MG63 (cell line): ENCODE results near the gene SDHAF1. TPM values are rescaled to one million over a fixed set of nuclear protein-coding genes. Genes with fewer than 3 reads are reported as not detected.
"Not testable (repeated sequence)": the region's sequence is repeated elsewhere in the genome, so short reads cannot be mapped to it uniquely, and the experiment has no call there.

Experiments used
- DNase-seq: peaks from one replicate; pipeline ENCODE4 v3.0.0-alpha.2; 2020
- H3K27me3 ChIP-seq: fragments of 250-450 bp; sonication (Bioruptor Pico); 2 replicates; pipeline ENCODE4 v1.5.1; 2020; ENCODE audit warnings: mild to moderate bottlenecking, moderate library complexity
- H3K36me3 ChIP-seq: fragments of 250-450 bp; sonication (Bioruptor Pico); 2 replicates; pipeline ENCODE4 v1.5.1; 2020; ENCODE audit warnings: mild to moderate bottlenecking, moderate library complexity
- H3K4me3 ChIP-seq: fragments of 250-450 bp; sonication (Bioruptor Pico); 2 replicates; pipeline ENCODE4 v1.5.1; 2020; ENCODE audit warnings: mild to moderate bottlenecking, moderate library complexity
- H3K9me3 ChIP-seq: fragments of 250-450 bp; sonication (Bioruptor Pico); 2 replicates; pipeline ENCODE4 v1.5.1; 2020; ENCODE audit warnings: mild to moderate bottlenecking, moderate library complexity
- total RNA-seq: library from RNA; depleted of rRNA; stranded (reverse); fragments of >200 nt; shearing (Covaris generic); gene quantifications from 2 replicates; pipeline ENCODE4 v1.2.3, GENCODE V29; 2014; ENCODE audit warnings: low replicate concordance; rRNA removed

The SDHAF1 gene
- total RNA-seq, result 46.1 and 77.8 TPM in 2 replicates

GRCh38 chr19:35995048-35995993 is at the start of gene SDHAF1:
SDHAF1 (plus strand) TSS chr19:35995188; CDS start chr19:35995275, 87 bp downstream.
- peak; percentile 97 for DNase-seq
- peaks cover 18% of the 10 kb centered on the region for H3K36me3 ChIP-seq
- H3K27me3 ChIP-seq, result no peaks in the 10 kb centered on the region
- H3K9me3 ChIP-seq, result no peaks in the 10 kb centered on the region
- peak within 1 kb of the TSS; percentile 88 for H3K4me3 ChIP-seq

DNA sequence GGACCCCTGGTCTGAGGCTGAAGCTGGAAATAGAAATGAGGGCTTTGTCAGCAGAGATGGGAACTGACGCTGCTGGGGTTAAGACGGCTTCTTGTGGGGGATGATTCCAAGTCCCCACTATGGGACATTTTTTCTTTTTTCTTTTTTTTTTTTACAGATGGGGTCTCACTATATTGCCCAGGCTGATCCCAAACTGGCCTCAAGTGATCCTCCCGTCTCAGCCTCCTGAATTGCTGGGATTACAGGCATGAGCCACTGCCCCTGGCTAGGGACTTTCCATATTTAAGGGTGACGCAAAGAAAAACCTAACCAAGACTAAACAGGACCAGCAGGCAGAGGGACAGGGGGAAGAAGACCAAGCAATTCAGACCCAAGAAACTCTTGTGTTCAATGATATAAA is 48.8 kb upstream of the SDHAF1 start:
- Histone ChIP-seq H3K27me3 (no peaks in the 10 kb centered on the region), H3K36me3 (no peaks in the 10 kb centered on the region), H3K4me3 (no peak overlapping the region), H3K9me3 (no peaks in the 10 kb centered on the region)
- DNase-seq, result no peak

DNA sequence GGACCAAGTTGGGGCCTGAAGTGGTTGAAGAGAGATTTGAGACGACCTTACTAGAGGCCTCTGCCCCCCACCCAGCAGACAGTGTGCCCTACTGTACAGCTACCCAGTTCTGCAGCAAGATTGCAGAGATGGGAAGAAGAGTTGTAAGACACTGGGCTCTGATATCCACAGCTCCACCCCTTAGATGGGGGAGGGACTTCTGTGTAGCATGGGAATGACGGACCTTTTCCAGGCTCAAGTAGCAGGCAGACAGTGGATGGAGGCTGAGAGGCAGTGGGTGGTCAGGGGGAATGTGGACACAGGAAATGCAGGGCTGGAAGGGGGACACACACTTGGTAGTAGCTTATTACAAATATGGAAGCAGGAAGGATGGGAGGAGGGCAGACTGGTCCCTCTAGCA is 45.9 kb upstream of the SDHAF1 start:
- no peak for DNase-seq
- Histone ChIP-seq H3K4me3 (no peak overlapping the region), H3K9me3 (no peaks in the 10 kb centered on the region)

DNA sequence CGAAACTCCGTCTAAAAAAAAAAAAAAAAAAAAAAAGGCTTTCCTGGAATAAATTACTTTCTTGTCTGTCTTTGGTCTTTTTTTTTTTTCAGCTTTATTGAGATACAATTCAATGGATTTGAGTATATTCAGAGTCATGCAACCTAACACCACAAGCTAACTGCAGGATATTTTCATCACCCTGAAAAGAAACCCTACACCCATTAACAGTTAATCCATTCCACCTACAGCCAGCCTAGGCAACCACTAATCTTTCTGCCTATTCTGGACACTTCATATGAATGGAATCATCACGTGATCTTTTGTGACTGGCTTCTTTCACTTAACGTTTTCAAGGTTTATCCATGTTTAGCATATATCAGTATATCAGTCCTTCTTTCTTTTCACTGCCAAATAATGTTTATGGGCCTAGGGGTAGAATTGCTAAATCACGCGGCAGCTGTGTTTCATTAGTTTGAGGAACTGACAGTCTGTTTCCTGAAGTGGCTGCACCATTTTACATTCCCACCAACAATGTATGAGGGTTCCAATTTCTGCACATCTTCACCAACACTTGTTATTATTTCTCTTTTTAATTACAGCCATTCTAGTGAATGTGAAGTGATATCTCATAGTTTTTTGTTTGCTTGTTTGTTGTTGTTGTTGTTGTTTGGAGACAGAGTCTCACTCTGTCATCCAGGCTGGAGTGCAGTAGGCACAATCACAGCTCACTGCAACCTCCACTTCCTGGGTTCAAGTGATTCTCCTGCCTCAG is 38.9 kb upstream of the SDHAF1 start:
- no peak overlapping the region for H3K4me3 ChIP-seq
- H3K36me3 ChIP-seq, result no peaks in the 10 kb centered on the region
- peaks cover 6% of the 10 kb centered on the region for H3K9me3 ChIP-seq
- H3K27me3 ChIP-seq, result peaks cover 31% of the 10 kb centered on the region
- no peak for DNase-seq

More for the DNA sequence above, 45.9 kb upstream of the SDHAF1 start:
- H3K36me3 ChIP-seq, result no peaks in the 10 kb centered on the region
- H3K27me3 ChIP-seq, result 0 out of 2 replicates have a peak, but pooled peaks cover 6% of the 10 kb centered on the region

DNA sequence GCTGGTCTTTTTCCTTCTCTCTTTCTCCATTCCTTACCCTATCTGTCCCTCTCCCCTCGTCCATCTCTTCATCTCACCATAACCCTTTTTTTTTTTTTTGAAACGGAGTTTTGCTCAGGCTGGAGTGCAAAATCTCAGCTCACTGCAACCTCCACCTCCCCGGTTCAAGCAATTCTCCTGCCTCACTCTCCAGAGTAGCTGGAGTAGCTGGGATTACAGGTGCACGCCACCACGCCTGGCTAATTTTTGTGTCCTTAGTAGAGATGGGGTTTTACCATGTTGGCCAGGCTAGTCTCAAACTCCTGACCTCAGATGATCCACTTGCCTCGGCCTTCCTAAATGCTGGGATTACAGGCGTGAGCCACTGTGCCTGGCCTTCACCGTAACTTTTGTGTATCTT is 37.6 kb upstream of the SDHAF1 start:
- not testable (repeated sequence) for H3K4me3 ChIP-seq, DNase-seq, H3K9me3 ChIP-seq, H3K36me3 ChIP-seq
- peaks cover 29% of the 10 kb centered on the region for H3K27me3 ChIP-seq

GRCh38 chr19:35958660-35959039 is 36.3 kb upstream of the SDHAF1 start:
- Histone ChIP-seq H3K4me3 (no peak overlapping the region), H3K9me3 (peaks cover 6% of the 10 kb centered on the region), H3K27me3 (peaks cover 26% of the 10 kb centered on the region), H3K36me3 (no peaks in the 10 kb centered on the region)
- DNase-seq, result no peak

DNA sequence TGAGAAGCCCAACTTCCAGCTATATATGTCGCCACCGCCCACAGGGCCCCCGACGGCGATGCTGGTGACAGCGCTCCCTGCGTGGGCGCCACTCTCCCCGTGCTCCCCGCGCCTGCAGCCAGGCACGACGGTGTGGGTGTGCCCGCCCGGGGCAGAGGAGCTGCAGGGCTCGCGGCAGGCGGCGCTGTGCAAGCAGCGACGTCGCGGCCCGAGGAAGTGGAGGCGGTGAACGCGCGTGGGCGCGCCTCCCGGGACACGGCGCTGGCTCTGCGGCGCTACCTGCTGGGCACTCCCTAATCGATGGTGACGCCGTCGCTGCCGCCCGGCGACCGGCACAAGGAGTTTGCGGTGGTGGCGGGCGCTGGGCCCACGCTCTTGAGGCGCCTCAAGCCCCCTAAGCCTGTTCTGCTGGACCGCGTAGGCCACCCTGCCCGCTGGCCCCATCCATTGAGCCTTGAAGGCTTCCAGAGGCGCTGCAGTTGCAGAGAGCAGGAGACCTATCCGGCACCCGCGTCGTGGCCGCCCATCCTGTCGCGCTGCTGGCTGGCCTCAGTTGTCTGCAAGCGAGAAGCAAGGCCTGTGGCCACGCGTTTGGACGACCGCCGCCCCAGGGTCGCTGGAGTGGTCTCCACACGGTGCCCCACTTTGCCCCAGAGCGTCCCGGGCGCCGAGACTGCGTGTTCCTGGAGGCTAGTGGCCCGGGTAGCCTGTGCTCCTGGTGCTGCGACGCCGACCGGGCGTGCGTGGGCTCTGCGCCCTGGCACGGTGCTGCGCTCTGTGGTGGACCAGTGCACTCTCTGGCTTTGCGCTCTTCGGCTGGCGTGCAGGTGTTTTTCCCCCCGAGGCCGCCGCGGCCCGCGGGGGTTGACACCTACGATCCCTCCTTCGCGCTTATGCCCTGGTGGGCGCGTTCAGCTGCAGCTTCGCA is 35.7 kb upstream of the SDHAF1 start:
- peak; percentile 30 for DNase-seq
- H3K27me3 ChIP-seq, result peaks cover 26% of the 10 kb centered on the region

DNA sequence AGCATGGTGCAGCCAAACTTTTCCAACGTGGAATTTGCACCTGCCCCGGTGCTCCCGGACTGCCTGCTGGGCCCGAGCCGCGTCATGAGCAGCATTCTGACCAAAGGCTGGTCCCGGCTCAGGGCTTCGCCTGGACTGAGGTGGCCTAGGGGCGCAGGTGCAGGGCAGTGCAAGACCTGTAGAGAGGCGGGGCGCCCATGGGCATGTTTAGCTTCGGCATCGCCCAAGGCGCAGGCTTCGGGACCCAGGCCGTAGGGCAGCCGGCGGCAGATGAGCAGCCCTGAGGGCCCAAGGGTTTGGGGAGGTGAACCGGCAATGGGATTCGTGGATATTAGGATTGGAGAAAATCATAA is 35.0 kb upstream of the SDHAF1 start:
- Histone ChIP-seq H3K4me3 (no peak overlapping the region), H3K36me3 (no peaks in the 10 kb centered on the region), H3K27me3 (peaks cover 26% of the 10 kb centered on the region), H3K9me3 (peaks cover 6% of the 10 kb centered on the region)
- no peak for DNase-seq

More for the DNA sequence above, 35.7 kb upstream of the SDHAF1 start:
- no peaks in the 10 kb centered on the region for H3K36me3 ChIP-seq
- H3K4me3 ChIP-seq, result no peak overlapping the region
- peaks cover 6% of the 10 kb centered on the region for H3K9me3 ChIP-seq

GRCh38 chr19:35960432-35960972 is 34.5 kb upstream of the SDHAF1 start:
- Histone ChIP-seq H3K4me3 (no peak overlapping the region), H3K27me3 (peaks cover 26% of the 10 kb centered on the region), H3K36me3 (no peaks in the 10 kb centered on the region), H3K9me3 (peaks cover 6% of the 10 kb centered on the region)
- DNase-seq, result no peak

- DNase-seq, result peak; percentile 31
- Histone ChIP-seq H3K9me3 (no peaks in the 10 kb centered on the region), H3K4me3 (no peak overlapping the region), H3K27me3 (peaks cover 25% of the 10 kb centered on the region), H3K36me3 (no peaks in the 10 kb centered on the region)
Measured at GRCh38 chr19:35963514-35963913, 31.5 kb upstream of the SDHAF1 start.

DNA sequence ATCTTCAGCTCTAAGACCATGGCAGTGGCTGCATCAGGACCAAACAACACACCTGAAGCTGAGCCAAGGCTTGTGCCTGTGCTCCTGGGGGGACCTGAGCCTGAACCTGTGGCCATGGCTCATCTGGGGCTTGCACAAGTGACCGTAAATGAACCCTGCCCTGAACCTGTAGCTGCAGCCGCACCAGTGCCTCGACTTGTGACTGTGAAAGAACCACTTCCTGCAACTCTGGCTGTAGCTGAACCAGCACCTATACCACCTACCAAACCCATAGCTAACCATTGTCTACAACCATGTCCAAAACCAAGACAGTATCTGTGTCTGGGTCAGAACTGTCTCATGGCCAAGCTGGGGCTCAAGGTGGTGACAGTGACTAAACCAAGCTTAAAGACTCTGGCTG is 28.2 kb upstream of the SDHAF1 start:
- no peaks in the 10 kb centered on the region for H3K36me3 ChIP-seq
- peaks cover 2% of the 10 kb centered on the region for H3K27me3 ChIP-seq
- no peak overlapping the region for H3K4me3 ChIP-seq
- no peak for DNase-seq
- H3K9me3 ChIP-seq, result no peaks in the 10 kb centered on the region

DNA sequence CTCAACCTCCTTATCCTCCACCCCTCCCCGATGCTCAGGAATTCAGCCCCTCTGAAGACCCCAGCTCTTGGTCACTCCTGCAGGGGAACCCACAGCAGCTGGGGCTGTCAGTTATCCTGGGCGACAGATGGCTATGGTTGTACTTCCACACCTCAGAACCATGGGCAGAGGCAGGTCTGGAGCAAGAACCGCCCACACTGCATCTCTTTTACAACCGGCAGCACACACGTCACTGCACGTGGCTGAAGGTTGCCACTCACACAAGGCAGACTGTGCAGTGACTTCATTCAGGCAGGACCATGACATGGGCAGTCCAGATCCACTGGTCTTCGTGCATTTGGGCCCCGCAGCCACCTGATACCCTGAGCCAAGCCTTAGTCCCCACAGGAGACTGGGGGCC is 21.5 kb upstream of the SDHAF1 start:
- Histone ChIP-seq H3K9me3 (no peaks in the 10 kb centered on the region), H3K36me3 (no peaks in the 10 kb centered on the region), H3K27me3 (peaks cover 9% of the 10 kb centered on the region), H3K4me3 (no peak overlapping the region)
- DNase-seq, result no peak

DNA sequence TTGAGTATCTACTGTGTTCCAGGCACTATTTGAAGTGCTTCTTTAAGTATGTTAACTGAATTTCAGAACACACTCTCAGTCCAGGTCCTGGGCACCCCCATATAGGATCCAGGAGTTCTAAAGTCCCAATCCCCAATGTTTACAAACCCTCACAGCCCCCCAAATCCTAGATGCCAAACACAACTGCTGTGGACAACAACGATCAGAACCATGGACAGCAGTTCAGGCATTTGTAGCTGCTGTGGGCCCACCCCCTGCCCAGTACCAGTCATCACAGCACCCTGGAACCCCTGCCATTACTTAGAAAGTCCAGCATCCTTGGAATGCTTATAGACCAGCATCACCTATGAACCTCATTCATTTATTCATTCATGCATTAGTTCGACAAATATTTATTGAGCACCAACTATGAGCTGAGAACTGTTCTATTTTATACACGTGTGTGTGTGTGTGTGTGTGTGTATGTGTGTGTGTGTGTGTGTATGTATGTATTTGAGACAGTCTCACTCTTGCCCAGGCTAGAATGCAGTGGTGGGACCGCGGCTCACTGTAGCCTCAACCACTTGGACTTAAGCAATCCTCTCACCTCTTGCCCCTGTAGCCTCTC is 19.3 kb upstream of the SDHAF1 start:
- Histone ChIP-seq H3K4me3 (no peak overlapping the region), H3K36me3 (no peaks in the 10 kb centered on the region)
- DNase-seq, result no peak

GRCh38 chr19:35977446-35978222 is 17.4 kb upstream of the SDHAF1 start:
- Histone ChIP-seq H3K4me3 (no peak overlapping the region), H3K36me3 (no peaks in the 10 kb centered on the region)
- no peak for DNase-seq

More for the DNA sequence above, 19.3 kb upstream of the SDHAF1 start:
- H3K27me3 ChIP-seq, result peaks cover 15% of the 10 kb centered on the region
- H3K9me3 ChIP-seq, result no peaks in the 10 kb centered on the region

DNA sequence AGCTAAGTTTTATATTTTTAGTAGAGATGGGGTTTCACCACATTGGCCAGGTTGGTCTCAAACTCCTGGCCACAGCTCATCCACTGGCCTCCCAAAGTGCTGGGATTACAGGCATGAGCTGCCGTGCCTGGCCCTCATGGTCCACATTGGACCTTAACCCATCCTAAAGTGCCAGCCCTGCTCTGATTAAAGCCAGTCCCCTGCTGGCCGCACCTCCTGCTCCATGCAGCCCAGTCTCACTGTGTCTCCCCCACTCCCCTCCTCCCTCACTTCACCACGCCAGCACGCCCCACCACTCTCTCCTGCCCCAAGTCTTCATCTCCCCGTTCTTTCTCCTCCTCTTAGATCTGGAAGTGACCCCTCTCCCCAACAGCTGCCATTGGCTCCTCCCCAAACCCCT is 16.7 kb upstream of the SDHAF1 start:
- no peaks in the 10 kb centered on the region for H3K36me3 ChIP-seq
- no peaks in the 10 kb centered on the region for H3K9me3 ChIP-seq
- no peak for DNase-seq
- no peak overlapping the region for H3K4me3 ChIP-seq
- peaks cover 34% of the 10 kb centered on the region for H3K27me3 ChIP-seq

More at GRCh38 chr19:35977446-35978222, 17.4 kb upstream of the SDHAF1 start:
- no peaks in the 10 kb centered on the region for H3K9me3 ChIP-seq
- H3K27me3 ChIP-seq, result peaks cover 30% of the 10 kb centered on the region
